HepG2 (cell line): ENCODE data around the gene PIK3CD. TPM values are rescaled to one million over a fixed set of nuclear protein-coding genes. Genes with fewer than 3 reads are reported as not detected.

Source experiments
- ATAC-seq: fragments of 200-7000 bp; cut with Tn5 transposase; 3 replicates; pipeline ENCODE4 v1.9.1; 2020; ENCODE audit warnings: mild to moderate bottlenecking, moderate library complexity
- BruUV-seq: library from RNA; stranded (reverse); fragments of 400-500 nt; replicated peaks from 2 replicates; lab custom pipeline; 2021; lab: Mats Ljungman, UMichigan
- CTCF ChIA-PET: fragments of 300-600 bp; formaldehyde crosslinking; extraction: SDS; loops from one replicate; lab custom pipeline; 2021; ENCODE audit warnings: low total read pairs, inconsistent platforms, low intra/inter-chr PET ratio; lab: Yijun Ruan, JAX
- POLR2A ChIA-PET: fragments of 350-600 bp; sonication (Branson Sonifier 250); formaldehyde crosslinking; loops from one replicate; lab custom pipeline; 2020; ENCODE audit warnings: antibody characterized with exemption, inconsistent platforms; lab: Yijun Ruan, JAX
- DNase-seq: peaks from one replicate; pipeline ENCODE4 v3.0.0-alpha.2; 2015; ENCODE audit warnings: low spot score
- FAIRE-seq: peaks from 3 replicates; lab custom pipeline; 2011; peaks lifted over from hg19 to GRCh38; lab: Jason Lieb, UNC
- H2AFZ ChIP-seq: one replicate; pipeline ENCODE4 v1.6.1; 2011; ENCODE audit warnings: low read length, inconsistent platforms
- H3K27ac ChIP-seq: fragments of 300-600 bp; 3 replicates; pipeline ENCODE4 v1.8.0; 2011; ENCODE audit warnings: mixed run types, mild to moderate bottlenecking, mixed read lengths, low read length, inconsistent platforms; ENCODE audit not compliant: insufficient read depth; ENCODE audit errors: extremely low read length
- H3K27me3 ChIP-seq, 2 experiments: fragments of 200-600 bp in 1 of 2; 2 replicates in 1 of 2; 3 replicates in 1 of 2; pipeline versions ENCODE4 v1.6.0 to v1.8.0; 2011; ENCODE audit warnings: low read length in 2 of 2, mild to moderate bottlenecking in 2 of 2, moderate library complexity in 2 of 2, inconsistent platforms in 1 of 2; ENCODE audit not compliant: insufficient read depth in 2 of 2, control insufficient read depth in 1 of 2
- H3K36me3 ChIP-seq, 2 experiments: fragments of 200-600 bp in 1 of 2; replicated peaks in 1 of 2; 2 replicates in 1 of 2; 3 replicates in 1 of 2; pipeline versions ENCODE4 v1.5.1 to v1.8.0; 2011; ENCODE audit warnings: low read length in 2 of 2, inconsistent platforms in 1 of 2; ENCODE audit not compliant: insufficient read depth in 2 of 2, control insufficient read depth in 1 of 2
- H3K4me1 ChIP-seq: 2 replicates; pipeline ENCODE4 v1.5.1; 2012; ENCODE audit warnings: low read length, inconsistent platforms; ENCODE audit not compliant: insufficient read depth
- H3K4me2 ChIP-seq: 2 replicates; pipeline ENCODE4 v1.6.0; 2011; ENCODE audit warnings: low read depth, low read length, inconsistent platforms
- H3K4me3 ChIP-seq, 3 experiments: fragments of 200-600 bp in 1 of 3; sonication (generic), shearing (Covaris generic) in 1 of 3; replicated peaks in 1 of 3; 2 replicates each; pipeline ENCODE4 v1.5.1; 2011 to 2016; ENCODE audit warnings: low read length in 3 of 3, inconsistent platforms in 2 of 3, low read depth in 2 of 3, mild to moderate bottlenecking in 2 of 3, control low read depth in 1 of 3, mixed read lengths in 1 of 3; ENCODE audit not compliant: insufficient read depth in 1 of 3
- H3K79me2 ChIP-seq: one replicate; pipeline ENCODE4 v1.6.1; 2011; ENCODE audit warnings: low read length, inconsistent platforms; ENCODE audit not compliant: insufficient read depth
- H3K9ac ChIP-seq: 2 replicates; pipeline ENCODE4 v1.6.0; 2011; ENCODE audit warnings: mild to moderate bottlenecking, low read depth, low read length, inconsistent platforms; ENCODE audit not compliant: insufficient read depth
- H3K9me3 ChIP-seq: 2 replicates; pipeline ENCODE4 v1.5.1; 2012; ENCODE audit warnings: mild to moderate bottlenecking, low read length
- H4K20me1 ChIP-seq: 2 replicates; pipeline ENCODE4 v1.6.0; 2011; ENCODE audit warnings: inconsistent platforms, mild to moderate bottlenecking, low read length, moderate library complexity; ENCODE audit not compliant: insufficient read depth
- ATF7 ChIP-seq, 2 experiments: fragments of 450-650 bp in 1 of 2; sonication (generic) in 1 of 2; formaldehyde crosslinking in 1 of 2; IDR thresholded peaks; 2 replicates each; pipeline versions ENCODE4 v1.4.0 to v1.6.1; 2016 to 2020; ENCODE audit warnings: antibody characterized with exemption in 1 of 2, mild to moderate bottlenecking in 1 of 2, missing genetic modification reagents in 1 of 2
- EHMT2 ChIP-seq: fragments of 200-600 bp; sonication (generic); IDR thresholded peaks from 2 replicates; pipeline ENCODE4 v1.7.0; 2017; ENCODE audit warnings: antibody characterized with exemption, low read depth, low read length, borderline replicate concordance
- ELF3 ChIP-seq: IDR thresholded peaks from 2 replicates; pipeline ENCODE4 v1.6.1; 2016; ENCODE audit warnings: missing genetic modification reagents, missing compliant biosample characterization
- FOSL1 ChIP-seq: sonication (generic); formaldehyde crosslinking; IDR thresholded peaks from 2 replicates; pipeline ENCODE4 v1.9.0; 2021; ENCODE audit warnings: missing genetic modification reagents, borderline replicate concordance
- FOSL2 ChIP-seq: sonication (generic); formaldehyde crosslinking; IDR thresholded peaks from 2 replicates; pipeline ENCODE4 v1.4.0; 2020; ENCODE audit warnings: missing genetic modification reagents
- KLF12 ChIP-seq: sonication (generic); formaldehyde crosslinking; IDR thresholded peaks from 2 replicates; pipeline ENCODE4 v1.4.0; 2020; ENCODE audit warnings: missing genetic modification reagents, borderline replicate concordance
- SALL1 ChIP-seq: sonication (generic); formaldehyde crosslinking; IDR thresholded peaks from 2 replicates; pipeline ENCODE4 v1.8.0; 2022; ENCODE audit warnings: mild to moderate bottlenecking, missing genetic modification reagents
- SIN3A ChIP-seq: IDR thresholded peaks from 2 replicates; pipeline ENCODE4 v1.6.1; 2011; ENCODE audit warnings: low read depth, mild to moderate bottlenecking, control low read depth, low read length, borderline replicate concordance
- SKI ChIP-seq: fragments of 450-650 bp; IDR thresholded peaks from one replicate; pipeline ENCODE4 v1.6.1; 2018; ENCODE audit warnings: mild to moderate bottlenecking; ENCODE audit not compliant: partially characterized antibody
- SRSF4 ChIP-seq: fragments of 200-400 bp; formaldehyde crosslinking; IDR thresholded peaks from one replicate; pipeline ENCODE4 v1.6.1; 2018; ENCODE audit warnings: mild to moderate bottlenecking, low read depth, low read length, moderate library complexity; ENCODE audit not compliant: poor library complexity, severe bottlenecking
- ZKSCAN1 ChIP-seq: fragments of 150-350 bp; IDR thresholded peaks from 2 replicates; pipeline ENCODE4 v1.6.1; 2014; ENCODE audit warnings: low read length
- ZNF616 ChIP-seq: sonication (generic); formaldehyde crosslinking; IDR thresholded peaks from 2 replicates; pipeline ENCODE4 v1.5.0; 2020; ENCODE audit warnings: low read depth, mild to moderate bottlenecking, missing genetic modification reagents
- ZNF678 ChIP-seq: sonication (generic); formaldehyde crosslinking; IDR thresholded peaks from 2 replicates; pipeline ENCODE4 v1.4.0; 2020; ENCODE audit warnings: mild to moderate bottlenecking, missing genetic modification reagents
- ZNF780A ChIP-seq: sonication (generic); formaldehyde crosslinking; IDR thresholded peaks from 2 replicates; pipeline ENCODE4 v1.8.0; 2022; ENCODE audit warnings: mild to moderate bottlenecking, missing genetic modification reagents, moderate library complexity
- WGBS: methylation state at CpG from one replicate; pipeline ENCODE4 v1.1.6; 2017; ENCODE audit warnings: low lambda C conversion rate; 5-methylcytosine and 5-hydroxymethylcytosine counted together
- in situ Hi-C: cut with HindIII; loops from 2 replicates; pipeline ENCODE4 v1.10.0; 2017; ENCODE audit warnings: low pct_unique_long_range_greater_than_20kb; ENCODE audit not compliant: extremely low pct_ligation_motif_present
- intact Hi-C: fragments of 100-400 bp; cut with micrococcal nuclease; formaldehyde crosslinking; loops from one replicate; pipeline ENCODE4 v1.10.0; 2022; ENCODE audit not compliant: unreplicated experiment
- polyA plus RNA-seq, 8 experiments: library from polyadenylated mRNA; depleted of rRNA in 3 of 8; stranded (reverse) in 7 of 8; unstranded in 1 of 8; fragments of >200 nt; fragmentation: Illumina TruSeq in 4 of 8; extraction: Trizol in 4 of 8; gene quantifications; 2 replicates each; pipeline versions ENCODE4 v1.2.1 to v1.2.3, GENCODE V29; 2011 to 2016; ENCODE audit warnings: low read depth in 4 of 8, missing spikeins in 1 of 8, mixed read lengths in 1 of 8; ENCODE audit not compliant: insufficient read depth in 1 of 8
- total RNA-seq, 5 experiments: library from RNA; depleted of rRNA; stranded (reverse); fragments of >200 nt; fragmentation: Illumina TruSeq; extraction: Trizol; gene quantifications; 2 replicates each; pipeline ENCODE4 v1.2.3, GENCODE V29; 2016; ENCODE audit warnings: low read depth in 1 of 5
- TF ChIP-seq, protein P1 (sequence below): sonication (generic); formaldehyde crosslinking; conservative IDR thresholded peaks from 2 replicates; pipeline ENCODE4 v1.4.0; 2020; ENCODE audit warnings: missing genetic modification reagents
- TF ChIP-seq, protein P2 (sequence below): sonication (generic); formaldehyde crosslinking; IDR thresholded peaks from 2 replicates; pipeline ENCODE4 v1.5.1; 2020; ENCODE audit warnings: mild to moderate bottlenecking, missing genetic modification reagents, moderate library complexity
- TF ChIP-seq, protein P3 (sequence below): sonication (generic); formaldehyde crosslinking; conservative IDR thresholded peaks from 2 replicates; pipeline ENCODE4 v1.4.0; 2020; ENCODE audit warnings: mild to moderate bottlenecking, missing genetic modification reagents, moderate library complexity

The PIK3CD gene
- total and polyA plus RNA-seq, 2 of the 13 experiments (the other 11 are each of a cell fraction or from before 2014, with no cell fraction given) = 7.1 to 10.0 TPM

DNA sequence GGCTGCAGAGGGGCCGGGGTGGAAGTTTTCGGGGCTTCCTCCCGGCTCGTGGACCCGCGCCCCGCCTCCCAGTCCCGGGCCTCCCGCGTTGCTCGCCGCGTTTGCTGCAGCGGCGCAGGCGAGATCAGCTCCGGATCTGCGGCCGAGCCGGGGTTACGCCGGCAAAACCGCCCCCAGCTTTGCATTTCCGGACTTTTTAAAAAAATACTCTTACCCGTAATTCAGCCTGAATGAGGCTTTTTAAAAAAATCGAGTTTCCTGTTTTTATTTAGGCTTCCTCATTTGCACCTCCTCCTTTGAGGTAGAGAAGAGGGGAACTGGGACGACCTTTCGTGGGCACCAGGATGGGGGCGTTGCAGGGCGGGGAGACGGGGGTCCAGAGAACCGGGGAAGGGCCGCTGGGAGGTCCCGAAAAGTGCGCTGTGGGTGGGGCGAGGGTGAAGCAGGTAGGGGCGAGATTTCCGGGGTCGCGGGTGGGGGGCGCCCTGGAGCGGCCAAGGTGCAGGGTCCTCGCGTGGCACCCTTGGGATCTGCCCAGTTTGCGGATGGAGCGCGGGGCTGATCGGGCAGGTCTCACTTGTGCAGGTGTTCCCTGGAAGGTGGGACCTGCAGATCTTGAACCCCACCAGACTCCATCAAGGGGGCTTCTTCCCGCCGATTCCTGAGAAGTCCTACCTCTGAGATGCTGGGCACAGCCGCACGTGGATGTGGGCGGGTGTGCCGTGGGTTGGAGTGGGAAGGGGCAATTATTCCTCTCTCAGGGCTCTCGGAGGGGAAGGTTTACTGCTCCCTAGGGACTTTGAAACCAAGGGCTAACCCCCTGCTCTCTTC, 1.1 kb downstream of the PIK3CD start (continued):
- TF ChIP-seq, protein P1, sequence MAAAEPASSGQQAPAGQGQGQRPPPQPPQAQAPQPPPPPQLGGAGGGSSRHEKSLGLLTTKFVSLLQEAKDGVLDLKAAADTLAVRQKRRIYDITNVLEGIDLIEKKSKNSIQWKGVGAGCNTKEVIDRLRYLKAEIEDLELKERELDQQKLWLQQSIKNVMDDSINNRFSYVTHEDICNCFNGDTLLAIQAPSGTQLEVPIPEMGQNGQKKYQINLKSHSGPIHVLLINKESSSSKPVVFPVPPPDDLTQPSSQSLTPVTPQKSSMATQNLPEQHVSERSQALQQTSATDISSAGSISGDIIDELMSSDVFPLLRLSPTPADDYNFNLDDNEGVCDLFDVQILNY (CRISPR knock-in tag) = no peak
- no peak for TF ChIP-seq ZNF678 (CRISPR knock-in tag)
- no peak for TF ChIP-seq ZKSCAN1
- no peak for TF ChIP-seq ELF3 (CRISPR knock-in tag)
- TF ChIP-seq SALL1 (CRISPR knock-in tag) = no peak
- no peak for TF ChIP-seq SIN3A
- no peak for TF ChIP-seq FOSL2
- TF ChIP-seq FOSL1 (CRISPR knock-in tag) = no peak
- no peak for TF ChIP-seq ZNF616 (CRISPR knock-in tag)
- TF ChIP-seq, protein P2, sequence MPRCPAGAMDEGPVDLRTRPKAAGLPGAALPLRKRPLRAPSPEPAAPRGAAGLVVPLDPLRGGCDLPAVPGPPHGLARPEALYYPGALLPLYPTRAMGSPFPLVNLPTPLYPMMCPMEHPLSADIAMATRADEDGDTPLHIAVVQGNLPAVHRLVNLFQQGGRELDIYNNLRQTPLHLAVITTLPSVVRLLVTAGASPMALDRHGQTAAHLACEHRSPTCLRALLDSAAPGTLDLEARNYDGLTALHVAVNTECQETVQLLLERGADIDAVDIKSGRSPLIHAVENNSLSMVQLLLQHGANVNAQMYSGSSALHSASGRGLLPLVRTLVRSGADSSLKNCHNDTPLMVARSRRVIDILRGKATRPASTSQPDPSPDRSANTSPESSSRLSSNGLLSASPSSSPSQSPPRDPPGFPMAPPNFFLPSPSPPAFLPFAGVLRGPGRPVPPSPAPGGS (CRISPR knock-in tag) = no peak

DNA sequence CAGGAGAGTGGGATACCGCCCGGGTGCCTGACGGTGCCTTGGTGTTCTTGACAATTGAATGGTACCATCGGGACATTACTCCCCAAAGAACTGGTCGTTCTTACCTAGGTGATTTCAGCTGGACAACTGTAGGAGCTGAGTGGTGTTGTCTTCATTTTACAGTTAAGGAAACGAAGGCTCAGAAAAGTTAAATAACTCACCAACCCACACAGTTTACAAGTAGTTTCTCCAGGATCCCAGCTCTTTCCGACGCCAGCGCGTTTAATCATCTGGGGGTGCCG, 1.6 kb downstream of the PIK3CD start:
- H3K4me1 ChIP-seq = no peaks in the 10 kb centered on the region
- ATAC-seq = no peak
- intact Hi-C loops = no loop called here
- H3K79me2 ChIP-seq = no peaks in the 10 kb centered on the region
- no peak overlapping the region for H3K4me3 ChIP-seq
- no peaks in the 10 kb centered on the region for H4K20me1 ChIP-seq
- no peak overlapping the region for H3K9ac ChIP-seq
- no peaks in the 10 kb centered on the region for H3K36me3 ChIP-seq
- in situ Hi-C loops = no loop called here
- no peak overlapping the region for H3K4me2 ChIP-seq
- FAIRE-seq = no peak
- no peaks in the 10 kb centered on the region for H3K9me3 ChIP-seq
- ChIA-PET CTCF (no interaction called here), POLR2A (no interaction called here)
- TF ChIP-seq ATF7 (IDR thresholded peaks at IDR 0.05) (no peak), ATF7 (CRISPR knock-in tag; IDR thresholded peaks at IDR 0.05) (no peak), EHMT2 (no peak), SKI (no peak), KLF12 (no peak), ZNF780A (CRISPR knock-in tag) (no peak), SRSF4 (no peak)
- TF ChIP-seq, protein P3, sequence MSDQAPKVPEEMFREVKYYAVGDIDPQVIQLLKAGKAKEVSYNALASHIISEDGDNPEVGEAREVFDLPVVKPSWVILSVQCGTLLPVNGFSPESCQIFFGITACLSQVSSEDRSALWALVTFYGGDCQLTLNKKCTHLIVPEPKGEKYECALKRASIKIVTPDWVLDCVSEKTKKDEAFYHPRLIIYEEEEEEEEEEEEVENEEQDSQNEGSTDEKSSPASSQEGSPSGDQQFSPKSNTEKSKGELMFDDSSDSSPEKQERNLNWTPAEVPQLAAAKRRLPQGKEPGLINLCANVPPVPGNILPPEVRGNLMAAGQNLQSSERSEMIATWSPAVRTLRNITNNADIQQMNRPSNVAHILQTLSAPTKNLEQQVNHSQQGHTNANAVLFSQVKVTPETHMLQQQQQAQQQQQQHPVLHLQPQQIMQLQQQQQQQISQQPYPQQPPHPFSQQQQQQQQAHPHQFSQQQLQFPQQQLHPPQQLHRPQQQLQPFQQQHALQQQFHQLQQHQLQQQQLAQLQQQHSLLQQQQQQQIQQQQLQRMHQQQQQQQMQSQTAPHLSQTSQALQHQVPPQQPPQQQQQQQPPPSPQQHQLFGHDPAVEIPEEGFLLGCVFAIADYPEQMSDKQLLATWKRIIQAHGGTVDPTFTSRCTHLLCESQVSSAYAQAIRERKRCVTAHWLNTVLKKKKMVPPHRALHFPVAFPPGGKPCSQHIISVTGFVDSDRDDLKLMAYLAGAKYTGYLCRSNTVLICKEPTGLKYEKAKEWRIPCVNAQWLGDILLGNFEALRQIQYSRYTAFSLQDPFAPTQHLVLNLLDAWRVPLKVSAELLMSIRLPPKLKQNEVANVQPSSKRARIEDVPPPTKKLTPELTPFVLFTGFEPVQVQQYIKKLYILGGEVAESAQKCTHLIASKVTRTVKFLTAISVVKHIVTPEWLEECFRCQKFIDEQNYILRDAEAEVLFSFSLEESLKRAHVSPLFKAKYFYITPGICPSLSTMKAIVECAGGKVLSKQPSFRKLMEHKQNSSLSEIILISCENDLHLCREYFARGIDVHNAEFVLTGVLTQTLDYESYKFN = no peak
- H2AFZ ChIP-seq = no peak overlapping the region
- no peak for DNase-seq
- WGBS = 60% methylated on average over 11 of the region's 11 CpGs
- no TSS peak for BruUV-seq
- H3K27ac ChIP-seq = no peak overlapping the region
- H3K27me3 ChIP-seq = peaks cover 9 to 56% of the 10 kb centered on the region in 2 experiments
